ENCODE measurements around the gene CAMK1D. TPM values are rescaled to one million over a fixed set of nuclear protein-coding genes. Genes with fewer than 3 reads are reported as not detected.

The CAMK1D gene
- total RNA-seq, 1 experiment from 2014 or later: 6.0 TPM

GRCh38 chr10:12730809-12731519 lies 381.6 kb downstream of the CAMK1D start:
- ChIA-PET POLR2A (ENCODE audit: unreplicated experiment) (no interaction called here), CTCF (no interaction called here)
- Histone ChIP-seq H3K4me2 (no peak overlapping the region), H3F3A (ENCODE audit: insufficient read depth, low read depth) (peaks cover 9% of the 10 kb centered on the region; the same call in 1 of the 2 replicates), H3K27ac (no peak overlapping the region), H4K20me1 (ENCODE audit: insufficient read depth) (no peaks in the 10 kb centered on the region), H2AFZ (no peak overlapping the region), H3K4me1 (replicated peaks; ENCODE audit: insufficient read depth) (peaks cover 11% of the 10 kb centered on the region; the same call in 1 of the 2 replicates), H3K4me3 (no peak overlapping the region), H3K36me3 (ENCODE audit: low read depth) (no peaks in the 10 kb centered on the region), H3K9me3 (ENCODE audit: insufficient read depth, low read depth) (no peaks in the 10 kb centered on the region), H3K9me2 (ENCODE audit: insufficient read depth) (no peaks in the 10 kb centered on the region), H3K27me3 (ENCODE audit: insufficient read depth, low read depth) (no peaks in the 10 kb centered on the region), H3K79me2 (ENCODE audit: low read depth) (no peaks in the 10 kb centered on the region)
- TF ChIP-seq CTCF (conservative IDR thresholded peaks at IDR 0.05) (no peak), EZH2 (IDR thresholded peaks at IDR 0.05; ENCODE audit: low read depth) (no peak)
- intact Hi-C loops (cut with micrococcal nuclease; ENCODE audit: unreplicated experiment): no loop called here
- no TSS peak for BruUV-seq (replicated peaks)
- DNase-seq: no peak

GRCh38 chr10:12733271-12733670 lies 383.9 kb downstream of the CAMK1D start:
- no TSS peak for BruUV-seq (replicated peaks)
- Histone ChIP-seq H3K9me2 (ENCODE audit: insufficient read depth) (no peaks in the 10 kb centered on the region), H3K27ac (no peak overlapping the region), H3K4me1 (replicated peaks; ENCODE audit: insufficient read depth) (no peaks in the 10 kb centered on the region), H3K36me3 (ENCODE audit: low read depth) (no peaks in the 10 kb centered on the region), H4K20me1 (ENCODE audit: insufficient read depth) (no peaks in the 10 kb centered on the region), H3K9me3 (ENCODE audit: insufficient read depth, low read depth) (no peaks in the 10 kb centered on the region), H3K4me2 (no peak overlapping the region), H2AFZ (no peak overlapping the region), H3K4me3 (no peak overlapping the region), H3K79me2 (ENCODE audit: low read depth) (no peaks in the 10 kb centered on the region), H3K27me3 (ENCODE audit: insufficient read depth, low read depth) (no peaks in the 10 kb centered on the region), H3F3A (ENCODE audit: insufficient read depth, low read depth) (no peaks in the 10 kb centered on the region)
- no peak for DNase-seq
- CTCF ChIA-PET: no interaction called here
- POLR2A ChIA-PET (ENCODE audit: unreplicated experiment): no interaction called here
- intact Hi-C loops (cut with micrococcal nuclease; ENCODE audit: unreplicated experiment): no loop called here
- no peak for TF ChIP-seq EZH2 (IDR thresholded peaks at IDR 0.05; ENCODE audit: low read depth)
- TF ChIP-seq CTCF (conservative IDR thresholded peaks at IDR 0.05): no peak

GRCh38 chr10:12735843-12736462 lies 386.6 kb downstream of the CAMK1D start:
- CTCF ChIA-PET: no interaction called here
- intact Hi-C loops (cut with micrococcal nuclease; ENCODE audit: unreplicated experiment): no loop called here
- no TSS peak for BruUV-seq (replicated peaks)

More at GRCh38 chr10:12735843-12736462, 386.6 kb downstream of the CAMK1D start:
- POLR2A ChIA-PET (ENCODE audit: unreplicated experiment): no interaction called here
- Histone ChIP-seq H3K9me3 (ENCODE audit: insufficient read depth, low read depth) (no peaks in the 10 kb centered on the region), H3K79me2 (ENCODE audit: low read depth) (no peaks in the 10 kb centered on the region), H3K9me2 (ENCODE audit: insufficient read depth) (no peaks in the 10 kb centered on the region), H3K27me3 (ENCODE audit: insufficient read depth, low read depth) (no peaks in the 10 kb centered on the region), H3F3A (ENCODE audit: insufficient read depth, low read depth) (no peaks in the 10 kb centered on the region), H4K20me1 (ENCODE audit: insufficient read depth) (no peaks in the 10 kb centered on the region), H3K27ac (no peak overlapping the region), H3K4me3 (no peak overlapping the region), H3K36me3 (ENCODE audit: low read depth) (no peaks in the 10 kb centered on the region), H3K4me1 (replicated peaks; ENCODE audit: insufficient read depth) (no peaks in the 10 kb centered on the region), H3K4me2 (no peak overlapping the region), H2AFZ (no peak overlapping the region)
- TF ChIP-seq EZH2 (IDR thresholded peaks at IDR 0.05; ENCODE audit: low read depth) (no peak), CTCF (conservative IDR thresholded peaks at IDR 0.05) (no peak)
- no peak for DNase-seq

Measured in PC-9 (cell line).